K562 (cell line): Measurements from ENCODE around the gene BCAN. TPM values are rescaled to one million over a fixed set of nuclear protein-coding genes. Genes with fewer than 3 reads are reported as not detected.

Source experiments
- ARID4B ChIP-seq: sonication (generic); formaldehyde crosslinking; IDR thresholded peaks from 2 replicates; pipeline ENCODE4 v1.8.0; 2022; ENCODE audit warnings: mild to moderate bottlenecking, missing genetic modification reagents
- ATF1 ChIP-seq, 2 experiments: fragments of 450-650 bp in 1 of 2; IDR thresholded peaks; 2 replicates each; pipeline ENCODE4 v1.6.1; 2016; ENCODE audit warnings: missing compliant biosample characterization in 1 of 2, missing genetic modification characterization in 1 of 2
- CREM ChIP-seq: IDR thresholded peaks from 2 replicates; pipeline ENCODE4 v1.6.1; 2014; ENCODE audit warnings: antibody characterized with exemption, low read depth
- ESRRA ChIP-seq: fragments of 450-650 bp; IDR thresholded peaks from 2 replicates; pipeline ENCODE4 v1.6.1; 2014; ENCODE audit warnings: low read depth, mild to moderate bottlenecking, moderate library complexity, borderline replicate concordance
- FIP1L1 ChIP-seq: fragments of 200-400 bp; formaldehyde crosslinking; IDR thresholded peaks from 2 replicates; pipeline ENCODE4 v1.6.1; 2018; ENCODE audit warnings: mild to moderate bottlenecking, low read depth, low read length; ENCODE audit not compliant: poor library complexity, severe bottlenecking
- GATAD2A ChIP-seq: fragments of 450-650 bp; IDR thresholded peaks from 2 replicates; pipeline ENCODE4 v1.6.1; 2017
- GTF3C2 ChIP-seq: IDR thresholded peaks from 3 replicates; pipeline ENCODE4 v1.6.1; 2011; ENCODE audit warnings: borderline replicate concordance, mild to moderate bottlenecking, moderate library complexity; ENCODE audit not compliant: insufficient read length; ENCODE audit errors: extremely low read depth
- NBN ChIP-seq: fragments of 450-650 bp; IDR thresholded peaks from 2 replicates; pipeline ENCODE4 v1.6.1; 2016; ENCODE audit warnings: low read depth, mild to moderate bottlenecking
- NR2C2 ChIP-seq, 2 experiments: fragments of 200-800 bp in 1 of 2; sonication (Bioruptor generic) in 1 of 2; sonication (generic) in 1 of 2; formaldehyde crosslinking in 1 of 2; IDR thresholded peaks; 2 replicates each; pipeline versions ENCODE4 v1.6.1 to v1.8.0; 2016 to 2022; ENCODE audit warnings: mild to moderate bottlenecking in 1 of 2, missing compliant biosample characterization in 1 of 2, missing genetic modification characterization in 1 of 2, missing genetic modification reagents in 1 of 2
- PHF8 ChIP-seq: fragments of 200-600 bp; sonication (generic); IDR thresholded peaks from 2 replicates; pipeline ENCODE4 v1.6.1; 2012; ENCODE audit warnings: mixed run types, mild to moderate bottlenecking, inconsistent platforms, low read length, moderate library complexity, borderline replicate concordance
- RB1 ChIP-seq: fragments of 450-650 bp; IDR thresholded peaks from 2 replicates; pipeline ENCODE4 v1.6.1; 2017; ENCODE audit warnings: low read depth, mild to moderate bottlenecking
- TCF7 ChIP-seq: sonication (generic); IDR thresholded peaks from 2 replicates; pipeline ENCODE4 v1.6.1; 2016; ENCODE audit warnings: antibody characterized with exemption, borderline replicate concordance
- TOE1 ChIP-seq, 2 experiments: fragments of 450-650 bp in 1 of 2; sonication (generic) in 1 of 2; formaldehyde crosslinking in 1 of 2; IDR thresholded peaks; 2 replicates each; pipeline versions ENCODE4 v1.7.1 to v1.8.0; 2016 to 2022; ENCODE audit warnings: borderline replicate concordance in 2 of 2, mild to moderate bottlenecking in 2 of 2, antibody characterized with exemption in 1 of 2, inconsistent platforms in 1 of 2, low read depth in 1 of 2, missing genetic modification reagents in 1 of 2, moderate library complexity in 1 of 2
- ZBTB2 ChIP-seq: fragments of 450-650 bp; IDR thresholded peaks from 2 replicates; pipeline ENCODE4 v1.6.1; 2016; ENCODE audit warnings: antibody characterized with exemption
- ZBTB8A ChIP-seq: fragments of 450-650 bp; IDR thresholded peaks from 2 replicates; pipeline ENCODE4 v1.6.1; 2018; ENCODE audit warnings: mild to moderate bottlenecking, moderate library complexity; ENCODE audit not compliant: partially characterized antibody
- polyA plus RNA-seq, 8 experiments: library from polyadenylated mRNA; depleted of rRNA in 4 of 8; stranded (reverse) in 5 of 8; unstranded in 3 of 8; fragments of >200 nt; fragmentation: Nextera tagmentation in 2 of 8; fragmentation: Illumina TruSeq in 1 of 8; extraction: Ambion mirVana in 2 of 8; extraction: Trizol in 1 of 8; gene quantifications; 2 replicates each; pipeline versions ENCODE4 v1.2.1 to v1.2.3, GENCODE V29; 2011 to 2014; ENCODE audit warnings: inconsistent platforms in 1 of 8, missing spikeins in 1 of 8
- total RNA-seq, 7 experiments: library from RNA; depleted of rRNA in 6 of 7; stranded (reverse); fragments of >200 nt in 6 of 7; fragmentation: Illumina TruSeq in 2 of 7; extraction: Trizol in 2 of 7; gene quantifications; 2 replicates each; pipeline versions ENCODE4 v1.2.1 to v1.2.3, GENCODE V29; 2011 to 2021; ENCODE audit warnings: low replicate concordance in 1 of 7

Gene BCAN
- total and polyA plus RNA-seq, 9 of the 15 experiments (the other 6 are each of a cell fraction or from before 2014, with no cell fraction given): 0.04 to 0.33 (median 0.14) TPM; not detected in 5

GRCh38 chr1:156705918-156706656, 64.2 kb downstream of the BCAN start (continued):
- TF ChIP-seq GTF3C2 (no peak), CREM (peak; percentile 60), ARID4B (CRISPR knock-in tag) (no peak), ESRRA (0 out of 2 replicates have a peak, but pooled peaks have one; percentile 16), TOE1 (IDR thresholded peaks at IDR 0.05; ENCODE audit: borderline replicate concordance) (peak; percentile 68; the same call in 1 of the 2 replicates), TOE1 (CRISPR knock-in tag; IDR thresholded peaks at IDR 0.05; ENCODE audit: borderline replicate concordance, low read depth) (no peak), ATF1 (CRISPR knock-in tag; IDR thresholded peaks at IDR 0.05) (no peak), ATF1 (tag; IDR thresholded peaks at IDR 0.05) (peak; percentile 62), NR2C2 (CRISPR knock-in tag; IDR thresholded peaks at IDR 0.05) (0 out of 2 replicates have a peak, but pooled peaks have one; percentile 52), NR2C2 (tag; IDR thresholded peaks at IDR 0.05) (peak; percentile 87), GATAD2A (peak; percentile 73), PHF8 (peak; percentile 30; the same call in 1 of the 2 replicates), ZBTB8A (no peak), ZBTB2 (peak; percentile 36; the same call in 1 of the 2 replicates), RB1 (peak; percentile 71; the same call in 1 of the 2 replicates), TCF7 (no peak), FIP1L1 (peak; percentile 62), NBN (peak; percentile 76)
